HL-60 (cell line): ENCODE data around the gene AGAP3.

Source experiments
- DNase-seq, 2 experiments: peaks; one replicate each; pipeline ENCODE4 v3.0.0-alpha.2; 2010 to 2020; ENCODE audit warnings: low read depth in 1 of 2, low spot score in 1 of 2
- H3K27ac ChIP-seq: fragments of 250-450 bp; sonication (Bioruptor Pico); replicated peaks from 2 replicates; pipeline ENCODE4 v1.5.1; 2020; ENCODE audit warnings: mild to moderate bottlenecking, moderate library complexity
- H3K27me3 ChIP-seq: fragments of 250-450 bp; sonication (Bioruptor Pico); 2 replicates; pipeline ENCODE4 v1.5.1; 2021; ENCODE audit warnings: mild to moderate bottlenecking, moderate library complexity; ENCODE audit not compliant: insufficient read depth, poor library complexity, severe bottlenecking
- H3K4me3 ChIP-seq: replicated peaks from 2 replicates; pipeline ENCODE4 v1.5.1; 2011; ENCODE audit warnings: mild to moderate bottlenecking, control low read depth, low read length; ENCODE audit not compliant: insufficient read depth
- GABPA ChIP-seq: IDR thresholded peaks from 2 replicates; pipeline ENCODE4 v1.6.1; 2012; ENCODE audit warnings: low read depth
- POLR2AphosphoS5 ChIP-seq: IDR thresholded peaks from 2 replicates; pipeline ENCODE4 v1.6.1; 2012; ENCODE audit warnings: low read depth
- SPI1 ChIP-seq: IDR thresholded peaks from 2 replicates; pipeline ENCODE4 v1.6.1; 2012; ENCODE audit warnings: low read depth, mild to moderate bottlenecking, borderline replicate concordance
- TF ChIP-seq, protein P1 (sequence below): IDR thresholded peaks from 2 replicates; pipeline ENCODE4 v1.6.1; 2012; ENCODE audit warnings: low read depth; ENCODE audit not compliant: insufficient replicate concordance
- TF ChIP-seq, protein P2 (sequence below): IDR thresholded peaks from one replicate; pipeline ENCODE4 v1.5.1; 2011; ENCODE audit warnings: low read length, control low read depth, inconsistent platforms; ENCODE audit not compliant: insufficient read depth

AGAP3 gene

DNA sequence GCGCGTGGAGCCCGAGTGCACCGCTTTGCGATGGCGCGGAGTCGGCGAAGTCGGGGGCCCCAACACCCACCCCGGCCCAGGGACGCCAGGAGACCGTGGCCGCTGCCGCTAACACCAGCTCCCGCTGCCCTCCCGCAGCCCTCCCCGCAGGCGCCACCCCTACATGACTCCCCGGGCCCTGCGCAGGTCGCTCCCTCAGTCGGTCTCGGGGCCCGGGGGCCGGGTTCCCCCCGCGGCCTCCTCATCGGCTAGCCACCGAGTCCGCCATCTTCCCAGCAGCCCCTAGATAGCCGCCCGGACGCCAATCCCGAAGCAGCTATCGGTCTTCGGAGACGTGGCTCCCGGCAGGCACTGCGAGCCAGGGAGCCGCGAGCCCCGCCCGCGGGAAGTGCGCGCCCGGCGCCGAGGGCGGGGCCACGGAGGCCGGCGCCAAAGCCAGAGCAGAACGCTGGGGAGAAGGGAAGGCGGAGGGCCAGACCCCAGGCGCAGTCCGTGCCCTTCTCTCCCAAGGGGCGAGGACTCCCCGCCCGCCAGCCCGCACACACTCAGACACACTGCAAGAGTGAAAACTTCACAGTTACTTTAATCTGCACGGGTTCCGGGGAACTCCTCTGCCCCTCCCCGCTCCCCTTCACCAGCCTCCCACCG is 5.6 kb upstream of the AGAP3 start, which contains the start of gene FASTK:
TSS of gene FASTK (minus strand) at position 288 of the 648 bp plus-strand sequence. CDS start at position 245, 43 bp downstream.
- H3K27ac ChIP-seq: peak within 1 kb of the TSS; percentile 97
- TF ChIP-seq SPI1 (no peak), GABPA (no peak), POLR2AphosphoS5 (peak; percentile 74; the same call in 1 of the 2 replicates)
- TF ChIP-seq, protein P1, sequence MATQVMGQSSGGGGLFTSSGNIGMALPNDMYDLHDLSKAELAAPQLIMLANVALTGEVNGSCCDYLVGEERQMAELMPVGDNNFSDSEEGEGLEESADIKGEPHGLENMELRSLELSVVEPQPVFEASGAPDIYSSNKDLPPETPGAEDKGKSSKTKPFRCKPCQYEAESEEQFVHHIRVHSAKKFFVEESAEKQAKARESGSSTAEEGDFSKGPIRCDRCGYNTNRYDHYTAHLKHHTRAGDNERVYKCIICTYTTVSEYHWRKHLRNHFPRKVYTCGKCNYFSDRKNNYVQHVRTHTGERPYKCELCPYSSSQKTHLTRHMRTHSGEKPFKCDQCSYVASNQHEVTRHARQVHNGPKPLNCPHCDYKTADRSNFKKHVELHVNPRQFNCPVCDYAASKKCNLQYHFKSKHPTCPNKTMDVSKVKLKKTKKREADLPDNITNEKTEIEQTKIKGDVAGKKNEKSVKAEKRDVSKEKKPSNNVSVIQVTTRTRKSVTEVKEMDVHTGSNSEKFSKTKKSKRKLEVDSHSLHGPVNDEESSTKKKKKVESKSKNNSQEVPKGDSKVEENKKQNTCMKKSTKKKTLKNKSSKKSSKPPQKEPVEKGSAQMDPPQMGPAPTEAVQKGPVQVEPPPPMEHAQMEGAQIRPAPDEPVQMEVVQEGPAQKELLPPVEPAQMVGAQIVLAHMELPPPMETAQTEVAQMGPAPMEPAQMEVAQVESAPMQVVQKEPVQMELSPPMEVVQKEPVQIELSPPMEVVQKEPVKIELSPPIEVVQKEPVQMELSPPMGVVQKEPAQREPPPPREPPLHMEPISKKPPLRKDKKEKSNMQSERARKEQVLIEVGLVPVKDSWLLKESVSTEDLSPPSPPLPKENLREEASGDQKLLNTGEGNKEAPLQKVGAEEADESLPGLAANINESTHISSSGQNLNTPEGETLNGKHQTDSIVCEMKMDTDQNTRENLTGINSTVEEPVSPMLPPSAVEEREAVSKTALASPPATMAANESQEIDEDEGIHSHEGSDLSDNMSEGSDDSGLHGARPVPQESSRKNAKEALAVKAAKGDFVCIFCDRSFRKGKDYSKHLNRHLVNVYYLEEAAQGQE: peak; percentile 54
- TF ChIP-seq, protein P2, sequence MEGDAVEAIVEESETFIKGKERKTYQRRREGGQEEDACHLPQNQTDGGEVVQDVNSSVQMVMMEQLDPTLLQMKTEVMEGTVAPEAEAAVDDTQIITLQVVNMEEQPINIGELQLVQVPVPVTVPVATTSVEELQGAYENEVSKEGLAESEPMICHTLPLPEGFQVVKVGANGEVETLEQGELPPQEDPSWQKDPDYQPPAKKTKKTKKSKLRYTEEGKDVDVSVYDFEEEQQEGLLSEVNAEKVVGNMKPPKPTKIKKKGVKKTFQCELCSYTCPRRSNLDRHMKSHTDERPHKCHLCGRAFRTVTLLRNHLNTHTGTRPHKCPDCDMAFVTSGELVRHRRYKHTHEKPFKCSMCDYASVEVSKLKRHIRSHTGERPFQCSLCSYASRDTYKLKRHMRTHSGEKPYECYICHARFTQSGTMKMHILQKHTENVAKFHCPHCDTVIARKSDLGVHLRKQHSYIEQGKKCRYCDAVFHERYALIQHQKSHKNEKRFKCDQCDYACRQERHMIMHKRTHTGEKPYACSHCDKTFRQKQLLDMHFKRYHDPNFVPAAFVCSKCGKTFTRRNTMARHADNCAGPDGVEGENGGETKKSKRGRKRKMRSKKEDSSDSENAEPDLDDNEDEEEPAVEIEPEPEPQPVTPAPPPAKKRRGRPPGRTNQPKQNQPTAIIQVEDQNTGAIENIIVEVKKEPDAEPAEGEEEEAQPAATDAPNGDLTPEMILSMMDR: no peak
- DNase-seq: peak in 1 of 2 experiments; percentile 89
- no peaks in the 10 kb centered on the region for H3K27me3 ChIP-seq
- H3K4me3 ChIP-seq: peak within 1 kb of the TSS; percentile 77

DNA sequence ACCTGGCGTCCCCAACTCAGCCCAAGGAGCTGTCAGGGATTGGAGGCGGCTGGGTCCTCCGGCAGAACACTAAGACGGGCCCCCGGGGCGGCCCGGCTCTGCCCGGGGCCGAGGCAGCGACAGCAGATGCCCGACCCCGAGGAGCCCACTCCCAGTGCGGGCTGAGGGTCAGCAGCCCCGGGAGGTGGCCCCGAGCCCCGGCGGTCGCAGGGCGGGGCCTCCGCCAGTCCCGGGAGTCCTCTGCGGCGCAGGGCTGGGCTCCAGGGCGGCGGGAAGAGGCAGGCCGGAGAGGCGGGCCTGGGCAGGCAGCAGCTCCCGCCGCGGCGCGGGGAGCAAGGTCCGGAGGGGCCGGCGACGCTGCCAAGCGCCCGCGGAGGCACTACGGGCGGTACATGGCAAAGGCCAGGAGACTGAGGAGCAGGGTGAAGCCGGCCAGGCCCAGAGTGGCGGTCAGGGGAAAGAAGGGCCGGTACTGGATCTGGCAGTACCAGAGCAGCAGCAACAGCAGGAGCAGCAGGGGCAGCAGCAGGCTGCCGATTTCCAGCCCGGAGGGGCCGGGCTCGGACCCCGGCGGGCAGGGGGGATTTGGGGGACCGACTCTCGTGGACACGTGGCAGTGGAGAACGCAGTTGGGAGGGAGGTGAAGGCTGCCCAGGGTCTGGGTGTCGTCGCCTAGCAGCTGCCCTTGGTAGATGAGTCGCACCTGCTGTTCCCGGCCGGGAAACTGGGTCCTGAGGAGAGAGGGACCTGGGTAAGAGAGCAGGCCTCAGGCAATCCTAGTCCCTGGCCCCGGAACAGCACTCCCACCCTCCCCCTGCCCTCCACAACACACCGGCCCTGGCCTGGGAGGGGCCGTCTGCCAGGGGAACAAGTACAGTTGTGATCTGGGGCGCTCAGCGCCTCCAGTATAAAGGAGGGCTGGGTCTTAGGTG is 4.8 kb upstream of the AGAP3 start:
- DNase-seq: no peak
- H3K27me3 ChIP-seq: no peaks in the 10 kb centered on the region
- peak overlapping the region; percentile 97 for H3K27ac ChIP-seq
- H3K4me3 ChIP-seq: peak overlapping the region; percentile 77
- no peak for TF ChIP-seq POLR2AphosphoS5
- TF ChIP-seq GABPA: no peak

DNA sequence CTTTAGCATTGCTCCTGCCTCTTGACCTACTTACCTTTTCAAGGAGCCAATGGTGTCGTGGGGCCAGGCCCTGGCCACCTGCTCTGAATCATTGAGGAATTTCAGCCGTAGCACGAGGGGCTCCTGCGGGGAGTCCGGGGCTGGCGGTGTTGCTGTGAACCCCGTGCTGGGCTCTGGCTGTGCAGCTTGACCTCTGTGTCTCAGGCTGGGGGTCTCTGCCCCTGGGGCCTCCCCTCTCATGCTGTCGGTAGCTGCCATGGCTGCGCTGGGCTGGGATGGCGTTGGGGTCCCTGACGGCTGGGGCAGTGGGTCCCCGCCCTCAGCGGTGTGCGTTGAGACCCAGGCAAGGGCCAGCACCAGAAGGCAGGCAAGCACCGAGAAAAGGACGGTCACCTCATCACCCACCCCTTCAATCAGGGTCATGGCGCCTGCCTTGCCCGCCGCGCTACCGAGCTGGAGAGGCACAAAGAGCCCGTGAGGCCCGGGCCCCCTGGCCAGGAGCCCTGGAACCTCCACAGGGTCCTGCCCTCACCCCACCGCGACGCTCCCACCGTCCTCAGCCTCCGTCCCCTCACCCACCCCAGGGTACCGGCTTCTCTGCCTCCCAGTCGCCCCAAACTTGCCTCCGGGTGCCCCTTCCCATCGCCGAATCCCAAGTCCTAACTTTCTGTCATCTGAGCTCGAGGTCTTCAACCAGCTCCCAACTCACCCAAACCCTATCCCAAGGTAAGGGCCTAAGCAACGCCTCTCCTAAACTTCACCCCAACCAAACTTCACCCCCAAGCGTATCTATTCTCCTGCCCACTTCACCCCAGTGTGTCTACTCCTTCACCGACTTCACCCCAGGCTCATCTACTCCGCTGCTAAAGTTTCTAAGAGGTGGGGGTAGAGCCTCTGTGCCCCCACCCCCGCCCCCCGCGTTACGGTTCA is 3.9 kb upstream of the AGAP3 start:
- no peak for TF ChIP-seq POLR2AphosphoS5
- TF ChIP-seq, protein P1: no peak
- TF ChIP-seq GABPA: no peak
- TF ChIP-seq, protein P2: no peak
- no peak for TF ChIP-seq SPI1
- no peak for DNase-seq
- H3K27ac ChIP-seq: peak overlapping the region; percentile 70
- H3K4me3 ChIP-seq: peak overlapping the region; percentile 77
- no peaks in the 10 kb centered on the region for H3K27me3 ChIP-seq
